SK-N-SH treated with all-trans-retinoic acid at 6 μM for 48 hours (cell line): Measurements from ENCODE around the gene SEPTIN6.

Experiments used
- ATAC-seq: fragments of 200-7000 bp; cut with Tn5 transposase; 3 replicates; pipeline ENCODE4 v1.9.1; 2020; ENCODE audit warnings: mild to moderate bottlenecking, moderate library complexity
- BACH2 ChIP-seq: fragments of 250-450 bp; sonication (Bioruptor Pico); IDR thresholded peaks from 2 replicates; pipeline ENCODE4 v1.9.0; 2021; ENCODE audit warnings: mild to moderate bottlenecking, borderline replicate concordance
- CREB5 ChIP-seq: fragments of 250-450 bp; sonication (Bioruptor Pico); IDR thresholded peaks from 2 replicates; pipeline ENCODE4 v1.5.1; 2020; ENCODE audit warnings: low read depth, mild to moderate bottlenecking, moderate library complexity
- CSDC2 ChIP-seq: fragments of 250-450 bp; sonication (Bioruptor Pico); IDR thresholded peaks from 2 replicates; pipeline ENCODE4 v1.5.0; 2020; ENCODE audit warnings: mild to moderate bottlenecking, moderate library complexity
- CSRNP3 ChIP-seq: fragments of 250-450 bp; sonication (Bioruptor Pico); IDR thresholded peaks from 2 replicates; pipeline ENCODE4 v1.5.1; 2021; ENCODE audit warnings: mild to moderate bottlenecking, moderate library complexity
- ESRRG ChIP-seq: fragments of 250-450 bp; sonication (Bioruptor Pico); IDR thresholded peaks from 2 replicates; pipeline ENCODE4 v1.6.1; 2021; ENCODE audit warnings: mild to moderate bottlenecking
- GLIS3 ChIP-seq: fragments of 250-450 bp; sonication (Bioruptor Pico); IDR thresholded peaks from 2 replicates; pipeline ENCODE4 v1.5.0; 2020; ENCODE audit warnings: mild to moderate bottlenecking, moderate library complexity
- ISL1 ChIP-seq: fragments of 250-450 bp; sonication (Bioruptor Pico); IDR thresholded peaks from 2 replicates; pipeline ENCODE4 v2.1.2; 2022; ENCODE audit warnings: mild to moderate bottlenecking, moderate library complexity
- OSR1 ChIP-seq: fragments of 250-450 bp; sonication (Bioruptor Pico); IDR thresholded peaks from 2 replicates; pipeline ENCODE4 v1.8.0; 2022; ENCODE audit warnings: moderate library complexity, mild to moderate bottlenecking, inconsistent platforms
- PATZ1 ChIP-seq: fragments of 250-450 bp; sonication (Bioruptor Pico); IDR thresholded peaks from 2 replicates; pipeline ENCODE4 v1.8.0; 2020; ENCODE audit warnings: mild to moderate bottlenecking, moderate library complexity, borderline replicate concordance
- RARB ChIP-seq: fragments of 250-450 bp; sonication (Bioruptor Pico); IDR thresholded peaks from 2 replicates; pipeline ENCODE4 v1.8.0; 2021; ENCODE audit warnings: mild to moderate bottlenecking, moderate library complexity
- SNAI2 ChIP-seq: fragments of 250-450 bp; sonication (Bioruptor Pico); IDR thresholded peaks from 2 replicates; pipeline ENCODE4 v1.5.0; 2020; ENCODE audit warnings: mild to moderate bottlenecking, moderate library complexity
- TCF4 ChIP-seq: fragments of 250-450 bp; sonication (Bioruptor Pico); IDR thresholded peaks from 2 replicates; pipeline ENCODE4 v1.8.0; 2021; ENCODE audit warnings: mild to moderate bottlenecking, moderate library complexity, borderline replicate concordance
- TOX ChIP-seq: fragments of 250-450 bp; sonication (Bioruptor Pico); IDR thresholded peaks from 2 replicates; pipeline ENCODE4 v1.8.0; 2021; ENCODE audit warnings: mild to moderate bottlenecking, moderate library complexity, borderline replicate concordance
- TSHZ2 ChIP-seq: fragments of 250-450 bp; sonication (Bioruptor Pico); IDR thresholded peaks from 2 replicates; pipeline ENCODE4 v1.5.0; 2020; ENCODE audit warnings: mild to moderate bottlenecking, moderate library complexity
- ZC3H10 ChIP-seq: fragments of 250-450 bp; sonication (Bioruptor Pico); IDR thresholded peaks from 2 replicates; pipeline ENCODE4 v1.5.1; 2021; ENCODE audit warnings: mild to moderate bottlenecking, moderate library complexity
- ZFP3 ChIP-seq: fragments of 250-450 bp; sonication (Bioruptor Pico); IDR thresholded peaks from 2 replicates; pipeline ENCODE4 v1.5.0; 2020; ENCODE audit warnings: mild to moderate bottlenecking, moderate library complexity
- ZFP30 ChIP-seq: fragments of 450-650 bp; formaldehyde crosslinking; IDR thresholded peaks from 2 replicates; pipeline ENCODE4 v1.5.0; 2022; ENCODE audit warnings: mild to moderate bottlenecking, moderate library complexity
- ZNF565 ChIP-seq: fragments of 450-650 bp; formaldehyde crosslinking; conservative IDR thresholded peaks from 2 replicates; pipeline ENCODE4 v1.5.0; 2020; ENCODE audit warnings: low read depth, mild to moderate bottlenecking, moderate library complexity
- ZNF8 ChIP-seq: fragments of 450-650 bp; formaldehyde crosslinking; IDR thresholded peaks from 2 replicates; pipeline ENCODE4 v1.5.0; 2020; ENCODE audit warnings: mild to moderate bottlenecking, moderate library complexity

The SEPTIN6 gene

GRCh38 chrX:119676949-119677653, 15.9 kb downstream of the SEPTIN6 start:
- no peak for ATAC-seq
- TF ChIP-seq TSHZ2 (CRISPR knock-in tag) (no peak), CSDC2 (CRISPR knock-in tag) (no peak), CREB5 (no peak), SNAI2 (no peak), ZNF8 (CRISPR knock-in tag) (no peak), ZFP3 (CRISPR knock-in tag) (no peak), ESRRG (no peak), BACH2 (CRISPR knock-in tag) (no peak), GLIS3 (CRISPR knock-in tag) (no peak), TOX (CRISPR knock-in tag) (no peak), ZC3H10 (no peak)

GRCh38 chrX:119673336-119673735, 19.6 kb downstream of the SEPTIN6 start:
- ATAC-seq = no peak
- TF ChIP-seq ZFP30 (CRISPR knock-in tag) (no peak), RARB (CRISPR knock-in tag) (no peak), OSR1 (no peak)

- peak; percentile 55; the same call in 1 of the 2 replicates for TF ChIP-seq TSHZ2 (CRISPR knock-in tag)
- no peak for TF ChIP-seq RARB (CRISPR knock-in tag)
- TF ChIP-seq BACH2 (CRISPR knock-in tag) = no peak
- TF ChIP-seq ISL1 = no peak
- no peak for TF ChIP-seq OSR1
- ATAC-seq = peak; percentile 42
These were observed 20.5 kb downstream of the SEPTIN6 start for GRCh38 chrX:119672426-119672825.

GRCh38 chrX:119669424-119670037, 23.4 kb downstream of the SEPTIN6 start:
- peak; percentile 58 for ATAC-seq
- TF ChIP-seq TSHZ2 (CRISPR knock-in tag) (peak; percentile 83), PATZ1 (CRISPR knock-in tag) (no peak), CSRNP3 (CRISPR knock-in tag) (0 out of 2 replicates have a peak, but pooled peaks have one; percentile 15), ZNF8 (CRISPR knock-in tag) (no peak), TOX (CRISPR knock-in tag) (no peak), CREB5 (peak; percentile 34; the same call in 1 of the 2 replicates), ISL1 (peak; percentile 38; the same call in 1 of the 2 replicates), CSDC2 (CRISPR knock-in tag) (0 out of 2 replicates have a peak, but pooled peaks have one; percentile 57), ZNF565 (no peak), ESRRG (no peak), GLIS3 (CRISPR knock-in tag) (no peak), TCF4 (CRISPR knock-in tag) (peak; percentile 85), ZFP3 (CRISPR knock-in tag) (peak; percentile 68)
